ENCODE data around the gene SPINT2. TPM values are rescaled to one million over a fixed set of nuclear protein-coding genes. Genes with fewer than 3 reads are reported as not detected.

The SPINT2 gene
- total and polyA plus RNA-seq, 4 donors = 7.0 to 43.0 (median 10.7) TPM

- Histone ChIP-seq H3K9me3 (ENCODE audit: control insufficient read depth in 4 of 4, low read length in 3 of 4) (no peaks in the 10 kb centered on the region), H3K9ac (ENCODE audit: low read depth in 1 of 2, low read length in 2 of 2) (no peak overlapping the region), H3K27ac (ENCODE audit: low read depth in 1 of 2, low read length in 2 of 2) (no peak overlapping the region), H3K27me3 (ENCODE audit: control insufficient read depth in 4 of 4, insufficient read depth in 4 of 4, low read length in 3 of 4) (peaks cover 0 to 9% (median 4%) of the 10 kb centered on the region in 4 donors), H3K36me3 (ENCODE audit: control insufficient read depth in 4 of 4, insufficient read depth in 3 of 4, low read depth in 1 of 4, low read length in 3 of 4) (no peaks in the 10 kb centered on the region), H3K4me3 (ENCODE audit: low read depth in 1 of 3, low read length in 3 of 3) (no peak overlapping the region), H3K4me1 (ENCODE audit: control insufficient read depth in 4 of 4, insufficient read depth in 4 of 4, low read length in 3 of 4) (no peaks in the 10 kb centered on the region)
- no peak for DNase-seq (ENCODE audit: low spot score)
- 87% methylated on average over 3 of the region's 3 CpGs for WGBS
- TF ChIP-seq ATF3 (IDR thresholded peaks at IDR 0.05) (no peak), CTCF (IDR thresholded peaks at IDR 0.05; ENCODE audit: low read depth, low read length, missing input control) (no peak), GABPA (IDR thresholded peaks at IDR 0.05 in 1 of 2, conservative IDR thresholded peaks at IDR 0.05 in 1 of 2) (no peak)
Measured at GRCh38 chr19:38218204-38218603, 46.2 kb upstream of the SPINT2 start.

GRCh38 chr19:38219221-38219620 is 45.2 kb upstream of the SPINT2 start:
- H3K4me1 ChIP-seq (ENCODE audit: control insufficient read depth in 4 of 4, insufficient read depth in 4 of 4, low read length in 3 of 4) = peaks cover 0 to 4% (median 2%) of the 10 kb centered on the region in 4 donors
- H3K27ac ChIP-seq (ENCODE audit: low read depth in 1 of 2, low read length in 2 of 2) = no peak overlapping the region
- DNase-seq (ENCODE audit: low spot score) = no peak
- H3K4me3 ChIP-seq (ENCODE audit: low read depth in 1 of 3, low read length in 3 of 3) = no peak overlapping the region
- H3K9ac ChIP-seq (ENCODE audit: low read depth in 1 of 2, low read length in 2 of 2) = no peak overlapping the region
- no peaks in the 10 kb centered on the region for H3K9me3 ChIP-seq (ENCODE audit: control insufficient read depth in 4 of 4, low read length in 3 of 4)
- WGBS = 89% methylated on average over 10 of the region's 10 CpGs
- no peak for TF ChIP-seq GABPA (IDR thresholded peaks at IDR 0.05 in 1 of 2, conservative IDR thresholded peaks at IDR 0.05 in 1 of 2)
- TF ChIP-seq YY1 (IDR thresholded peaks at IDR 0.05) = no peak
- TF ChIP-seq MAX (IDR thresholded peaks at IDR 0.05) = no peak
- no peak for TF ChIP-seq RAD21 (IDR thresholded peaks at IDR 0.05)
- no peak for TF ChIP-seq TAF1 (conservative IDR thresholded peaks at IDR 0.05)
- TF ChIP-seq FOXA1 (IDR thresholded peaks at IDR 0.05) = no peak
- TF ChIP-seq HNF4G (IDR thresholded peaks at IDR 0.05) = no peak
- TF ChIP-seq ATF3 (IDR thresholded peaks at IDR 0.05) = no peak
- TF ChIP-seq NR2F2 (IDR thresholded peaks at IDR 0.05) = no peak
- TF ChIP-seq RXRA (IDR thresholded peaks at IDR 0.05) = no peak
- TF ChIP-seq CTCF (IDR thresholded peaks at IDR 0.05; ENCODE audit: low read depth, low read length, missing input control) = no peak
- TF ChIP-seq ZBTB33 (IDR thresholded peaks at IDR 0.05) = no peak
- no peak for TF ChIP-seq EGR1 (IDR thresholded peaks at IDR 0.05; ENCODE audit: low read depth in 2 of 2)
- no peak for TF ChIP-seq JUND (IDR thresholded peaks at IDR 0.05)
- TF ChIP-seq HNF4A (conservative IDR thresholded peaks at IDR 0.05) = no peak
- TF ChIP-seq SP1 (IDR thresholded peaks at IDR 0.05) = no peak
- peaks cover 3 to 11% (median 5%) of the 10 kb centered on the region in 4 donors for H3K27me3 ChIP-seq (ENCODE audit: control insufficient read depth in 4 of 4, insufficient read depth in 4 of 4, low read length in 3 of 4)
- H3K36me3 ChIP-seq (ENCODE audit: control insufficient read depth in 4 of 4, insufficient read depth in 3 of 4, low read depth in 1 of 4, low read length in 3 of 4) = no peaks in the 10 kb centered on the region
